SK-N-SH (cell line): ENCODE data around the gene SLC25A28. TPM values are rescaled to one million over a fixed set of nuclear protein-coding genes. Genes with fewer than 3 reads are reported as not detected.

Experiments
- CTCF ChIA-PET: fragments of 300-600, 350-600 bp; formaldehyde crosslinking; extraction: SDS; loops from one replicate; lab custom pipeline; 2021; lab: Yijun Ruan, JAX
- POLR2A ChIA-PET: fragments of 350-600 bp; sonication (Branson Sonifier 250); formaldehyde crosslinking; extraction: SDS; loops from one replicate; lab custom pipeline; 2020; ENCODE audit warnings: antibody characterized with exemption, inconsistent platforms; lab: Yijun Ruan, JAX
- DNase-seq: peaks from one replicate; pipeline ENCODE4 v3.0.0; 2012
- H2AFZ ChIP-seq: fragments of 200-600 bp; sonication (generic); 2 replicates; pipeline ENCODE4 v1.8.1; 2016; ENCODE audit warnings: antibody characterized with exemption, mild to moderate bottlenecking, low read depth
- H3F3A ChIP-seq: fragments of 200-600 bp; sonication (generic); replicated peaks from 2 replicates; pipeline ENCODE3; 2016; ENCODE audit warnings: antibody characterized with exemption, mild to moderate bottlenecking; ENCODE audit not compliant: insufficient read depth
- H3K27ac ChIP-seq, 2 experiments: fragments of 200-500 bp in 1 of 2; fragments of 200-600 bp in 1 of 2; sonication (Bioruptor generic) in 1 of 2; sonication (generic), shearing (Covaris generic) in 1 of 2; 2 replicates each; pipeline versions ENCODE4 v1.5.1 to v1.6.1; 2014 to 2016; ENCODE audit warnings: low read depth in 2 of 2, inconsistent platforms in 1 of 2, low read length in 1 of 2, mild to moderate bottlenecking in 1 of 2, mixed read lengths in 1 of 2
- H3K27me3 ChIP-seq: fragments of 200-600 bp; sonication (generic), shearing (Covaris generic); 2 replicates; pipeline ENCODE4 v1.6.1; 2016; ENCODE audit warnings: mixed run types; ENCODE audit not compliant: insufficient read depth
- H3K36me3 ChIP-seq, 2 experiments: fragments of 200-500 bp in 1 of 2; fragments of 200-600 bp in 1 of 2; sonication (Bioruptor generic) in 1 of 2; sonication (generic) in 1 of 2; replicated peaks in 1 of 2; 2 replicates each; pipeline versions ENCODE3 to v1.5.1; 2014 to 2016; ENCODE audit warnings: low read length in 1 of 2, mild to moderate bottlenecking in 1 of 2; ENCODE audit not compliant: insufficient read depth in 2 of 2, control insufficient read depth in 1 of 2
- H3K4me1 ChIP-seq, 2 experiments: fragments of 200-500 bp in 1 of 2; fragments of 200-600 bp in 1 of 2; sonication (Bioruptor generic) in 1 of 2; sonication (generic), shearing (Covaris generic) in 1 of 2; 2 replicates each; pipeline versions ENCODE4 v1.5.1 to v1.6.1; 2014 to 2016; ENCODE audit warnings: low read depth in 1 of 2, low read length in 1 of 2, mixed run types in 1 of 2; ENCODE audit not compliant: insufficient read depth in 2 of 2, control insufficient read depth in 1 of 2
- H3K4me2 ChIP-seq: fragments of 200-600 bp; sonication (generic), shearing (Covaris generic); 2 replicates; pipeline ENCODE4 v1.6.1; 2017; ENCODE audit warnings: mixed run types
- H3K4me3 ChIP-seq, 2 experiments: fragments of 200-500 bp in 1 of 2; fragments of 200-600 bp in 1 of 2; sonication (Bioruptor generic) in 1 of 2; sonication (generic), shearing (Covaris generic) in 1 of 2; 2 replicates each; pipeline versions ENCODE4 v1.5.1 to v1.8.1; 2014 to 2016; ENCODE audit warnings: low read depth in 2 of 2, inconsistent platforms in 1 of 2, low read length in 1 of 2, mild to moderate bottlenecking in 1 of 2, mixed read lengths in 1 of 2, moderate library complexity in 1 of 2
- H3K79me2 ChIP-seq: fragments of 200-600 bp; sonication (generic); 2 replicates; pipeline ENCODE4 v1.8.1; 2017; ENCODE audit warnings: mild to moderate bottlenecking; ENCODE audit not compliant: insufficient read depth
- H3K9ac ChIP-seq: fragments of 200-600 bp; sonication (generic); 2 replicates; pipeline ENCODE4 v1.6.1; 2017; ENCODE audit warnings: mixed run types
- H3K9me2 ChIP-seq: fragments of 200-600 bp; sonication (generic); 2 replicates; pipeline ENCODE4 v1.6.1; 2017; ENCODE audit warnings: mixed run types
- H3K9me3 ChIP-seq: fragments of 200-600 bp; sonication (generic); 2 replicates; pipeline ENCODE4 v1.6.1; 2017; ENCODE audit warnings: mixed run types, mild to moderate bottlenecking, moderate library complexity
- H4K20me1 ChIP-seq: fragments of 200-600 bp; sonication (generic); 2 replicates; pipeline ENCODE4 v1.6.1; 2017; ENCODE audit warnings: mild to moderate bottlenecking, mixed run types; ENCODE audit not compliant: insufficient read depth
- CHD2 ChIP-seq: fragments of 150-350 bp; IDR thresholded peaks from 2 replicates; pipeline ENCODE4 v1.6.1; 2018; ENCODE audit warnings: low read length; ENCODE audit not compliant: partially characterized antibody
- EZH2phosphoT487 ChIP-seq: fragments of 200-600 bp; sonication (generic); IDR thresholded peaks from 2 replicates; pipeline ENCODE4 v1.6.1; 2017; ENCODE audit warnings: low read depth, mixed run types, mild to moderate bottlenecking, antibody characterized with exemption, moderate library complexity, borderline replicate concordance
- FOXJ3 ChIP-seq: sonication (generic); formaldehyde crosslinking; IDR thresholded peaks from 2 replicates; pipeline ENCODE4 v1.5.1; 2020; ENCODE audit warnings: mild to moderate bottlenecking, missing genetic modification reagents
- FOXM1 ChIP-seq: IDR thresholded peaks from 2 replicates; pipeline ENCODE4 v1.4.0; 2012; ENCODE audit warnings: low read depth, mild to moderate bottlenecking
- GATA2 ChIP-seq: sonication (generic); formaldehyde crosslinking; IDR thresholded peaks from 2 replicates; pipeline ENCODE4 v1.5.0; 2020; ENCODE audit warnings: mild to moderate bottlenecking, missing genetic modification reagents
- MXI1 ChIP-seq: IDR thresholded peaks from 2 replicates; pipeline ENCODE4 v1.6.1; 2012; ENCODE audit warnings: mild to moderate bottlenecking, low read depth, low read length, improper control_type of control experiment
- RAD21 ChIP-seq: IDR thresholded peaks from 2 replicates; pipeline ENCODE4 v1.6.1; 2012; ENCODE audit warnings: mild to moderate bottlenecking, low read length
- RXRA ChIP-seq: IDR thresholded peaks from 2 replicates; pipeline ENCODE4 v1.4.0; 2012; ENCODE audit warnings: low read depth, mild to moderate bottlenecking, borderline replicate concordance
- SIN3A ChIP-seq: IDR thresholded peaks from 2 replicates; pipeline ENCODE4 v1.6.1; 2012; ENCODE audit warnings: low read depth, mild to moderate bottlenecking, low read length, moderate library complexity, borderline replicate concordance
- SMC3 ChIP-seq: IDR thresholded peaks from 2 replicates; pipeline ENCODE4 v1.6.1; 2012; ENCODE audit warnings: low read depth, low read length, improper control_type of control experiment
- TAF1 ChIP-seq: IDR thresholded peaks from 2 replicates; pipeline ENCODE4 v1.6.1; 2012; ENCODE audit warnings: low read depth, mild to moderate bottlenecking, low read length, moderate library complexity, borderline replicate concordance
- TCF12 ChIP-seq: IDR thresholded peaks from 2 replicates; pipeline ENCODE4 v1.4.0; 2012
- TEAD4 ChIP-seq: IDR thresholded peaks from 2 replicates; pipeline ENCODE4 v1.4.0; 2012; ENCODE audit warnings: mild to moderate bottlenecking, borderline replicate concordance; ENCODE audit not compliant: insufficient read depth
- WGBS: methylation state at CpG from one replicate; pipeline ENCODE4 v1.1.6; 2017; ENCODE audit warnings: low lambda C conversion rate; 5-methylcytosine and 5-hydroxymethylcytosine counted together
- polyA plus RNA-seq, 3 experiments: library from polyadenylated mRNA; depleted of rRNA; stranded (reverse); fragments of >200 nt; gene quantifications; 2 replicates each; pipeline ENCODE4 v1.2.3, GENCODE V29; 2012
- TF ChIP-seq, protein P1 (sequence below): fragments of 150-350 bp; IDR thresholded peaks from 2 replicates; pipeline ENCODE4 v1.6.1; 2016; ENCODE audit warnings: mild to moderate bottlenecking, low read depth, low read length
- TF ChIP-seq, protein P2 (sequence below): fragments of 150-350 bp; IDR thresholded peaks from 2 replicates; pipeline ENCODE4 v1.6.1; 2017; ENCODE audit warnings: antibody characterized with exemption, low read length, low read depth, borderline replicate concordance
- TF ChIP-seq, protein P3 (sequence below): IDR thresholded peaks from 2 replicates; pipeline ENCODE4 v1.6.1; 2012; ENCODE audit warnings: mild to moderate bottlenecking, low read depth, low read length, moderate library complexity
- TF ChIP-seq, protein P4 (sequence below): IDR thresholded peaks from 2 replicates; pipeline ENCODE4 v1.4.0; 2012; ENCODE audit warnings: low read depth

Gene SLC25A28
- polyA plus RNA-seq, 1 of the 3 experiments (the other 2 are of a cell fraction) = 23.8 TPM

DNA sequence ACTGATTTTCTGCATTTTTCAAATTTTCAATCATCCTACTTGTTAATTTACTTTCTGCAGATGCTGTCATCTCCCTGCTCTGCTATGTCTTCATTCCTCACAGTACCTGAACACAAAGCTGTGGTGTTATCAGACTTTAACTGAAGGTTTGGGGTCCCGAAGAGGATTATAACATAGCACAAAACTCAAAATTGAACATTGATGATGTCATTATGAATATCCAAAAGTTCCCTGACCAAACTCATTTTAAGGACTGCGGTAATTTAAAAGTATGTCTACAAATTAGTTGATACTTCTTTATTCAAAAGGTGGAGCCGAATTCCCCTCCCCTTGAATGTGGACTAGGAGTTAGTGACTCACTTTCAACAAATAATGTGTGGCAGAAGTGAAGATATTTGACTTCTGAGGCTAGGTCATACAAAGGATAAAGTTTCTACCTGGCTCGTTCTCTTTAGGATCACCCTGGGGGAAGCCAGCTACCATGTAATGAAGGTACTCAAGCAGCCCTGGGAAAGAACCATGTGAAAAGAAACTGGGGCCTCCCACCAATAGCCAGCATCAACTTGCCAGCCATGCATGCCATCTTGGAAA, 32.7 kb upstream of the SLC25A28 start:
- no peaks in the 10 kb centered on the region for H3K9me2 ChIP-seq
- no peak for DNase-seq
- no peak overlapping the region for H3K9ac ChIP-seq
- no peak overlapping the region for H3K4me3 ChIP-seq
- POLR2A ChIA-PET = no interaction called here
- 76% methylated on average over 4 of the region's 4 CpGs for WGBS
- H3K36me3 ChIP-seq = no peaks in the 10 kb centered on the region
- no peaks in the 10 kb centered on the region for H3K27me3 ChIP-seq
- CTCF ChIA-PET = interaction anchor here (1.1 kb wide), 1 partner anchor 23 kb away, joined by 3 read pairs; no protein-coding TSS in a partner anchor
- H3K79me2 ChIP-seq = no peaks in the 10 kb centered on the region
- no peak overlapping the region for H3K4me2 ChIP-seq
- H2AFZ ChIP-seq = no peak overlapping the region
- no peaks in the 10 kb centered on the region; a peak in 1 of 4 replicates for H3K4me1 ChIP-seq
- no peak for TF ChIP-seq FOXJ3 (CRISPR knock-in tag)
- no peak for TF ChIP-seq TAF1
- no peak for TF ChIP-seq EZH2phosphoT487
- no peak for TF ChIP-seq FOXM1
- no peak for TF ChIP-seq TCF12
- TF ChIP-seq, protein P1, sequence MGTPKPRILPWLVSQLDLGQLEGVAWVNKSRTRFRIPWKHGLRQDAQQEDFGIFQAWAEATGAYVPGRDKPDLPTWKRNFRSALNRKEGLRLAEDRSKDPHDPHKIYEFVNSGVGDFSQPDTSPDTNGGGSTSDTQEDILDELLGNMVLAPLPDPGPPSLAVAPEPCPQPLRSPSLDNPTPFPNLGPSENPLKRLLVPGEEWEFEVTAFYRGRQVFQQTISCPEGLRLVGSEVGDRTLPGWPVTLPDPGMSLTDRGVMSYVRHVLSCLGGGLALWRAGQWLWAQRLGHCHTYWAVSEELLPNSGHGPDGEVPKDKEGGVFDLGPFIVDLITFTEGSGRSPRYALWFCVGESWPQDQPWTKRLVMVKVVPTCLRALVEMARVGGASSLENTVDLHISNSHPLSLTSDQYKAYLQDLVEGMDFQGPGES = no peak
- TF ChIP-seq TEAD4 = no peak
- TF ChIP-seq CHD2 = no peak
- TF ChIP-seq, protein P2, sequence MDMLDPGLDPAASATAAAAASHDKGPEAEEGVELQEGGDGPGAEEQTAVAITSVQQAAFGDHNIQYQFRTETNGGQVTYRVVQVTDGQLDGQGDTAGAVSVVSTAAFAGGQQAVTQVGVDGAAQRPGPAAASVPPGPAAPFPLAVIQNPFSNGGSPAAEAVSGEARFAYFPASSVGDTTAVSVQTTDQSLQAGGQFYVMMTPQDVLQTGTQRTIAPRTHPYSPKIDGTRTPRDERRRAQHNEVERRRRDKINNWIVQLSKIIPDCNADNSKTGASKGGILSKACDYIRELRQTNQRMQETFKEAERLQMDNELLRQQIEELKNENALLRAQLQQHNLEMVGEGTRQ = no peak
- TF ChIP-seq, protein P3, sequence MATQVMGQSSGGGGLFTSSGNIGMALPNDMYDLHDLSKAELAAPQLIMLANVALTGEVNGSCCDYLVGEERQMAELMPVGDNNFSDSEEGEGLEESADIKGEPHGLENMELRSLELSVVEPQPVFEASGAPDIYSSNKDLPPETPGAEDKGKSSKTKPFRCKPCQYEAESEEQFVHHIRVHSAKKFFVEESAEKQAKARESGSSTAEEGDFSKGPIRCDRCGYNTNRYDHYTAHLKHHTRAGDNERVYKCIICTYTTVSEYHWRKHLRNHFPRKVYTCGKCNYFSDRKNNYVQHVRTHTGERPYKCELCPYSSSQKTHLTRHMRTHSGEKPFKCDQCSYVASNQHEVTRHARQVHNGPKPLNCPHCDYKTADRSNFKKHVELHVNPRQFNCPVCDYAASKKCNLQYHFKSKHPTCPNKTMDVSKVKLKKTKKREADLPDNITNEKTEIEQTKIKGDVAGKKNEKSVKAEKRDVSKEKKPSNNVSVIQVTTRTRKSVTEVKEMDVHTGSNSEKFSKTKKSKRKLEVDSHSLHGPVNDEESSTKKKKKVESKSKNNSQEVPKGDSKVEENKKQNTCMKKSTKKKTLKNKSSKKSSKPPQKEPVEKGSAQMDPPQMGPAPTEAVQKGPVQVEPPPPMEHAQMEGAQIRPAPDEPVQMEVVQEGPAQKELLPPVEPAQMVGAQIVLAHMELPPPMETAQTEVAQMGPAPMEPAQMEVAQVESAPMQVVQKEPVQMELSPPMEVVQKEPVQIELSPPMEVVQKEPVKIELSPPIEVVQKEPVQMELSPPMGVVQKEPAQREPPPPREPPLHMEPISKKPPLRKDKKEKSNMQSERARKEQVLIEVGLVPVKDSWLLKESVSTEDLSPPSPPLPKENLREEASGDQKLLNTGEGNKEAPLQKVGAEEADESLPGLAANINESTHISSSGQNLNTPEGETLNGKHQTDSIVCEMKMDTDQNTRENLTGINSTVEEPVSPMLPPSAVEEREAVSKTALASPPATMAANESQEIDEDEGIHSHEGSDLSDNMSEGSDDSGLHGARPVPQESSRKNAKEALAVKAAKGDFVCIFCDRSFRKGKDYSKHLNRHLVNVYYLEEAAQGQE = no peak
- no peak for TF ChIP-seq MXI1
- no peak for TF ChIP-seq SMC3
- TF ChIP-seq, protein P4, sequence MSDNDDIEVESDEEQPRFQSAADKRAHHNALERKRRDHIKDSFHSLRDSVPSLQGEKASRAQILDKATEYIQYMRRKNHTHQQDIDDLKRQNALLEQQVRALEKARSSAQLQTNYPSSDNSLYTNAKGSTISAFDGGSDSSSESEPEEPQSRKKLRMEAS = no peak
- no peak for TF ChIP-seq GATA2 (CRISPR knock-in tag)
- no peak for TF ChIP-seq RAD21
- no peak for TF ChIP-seq SIN3A
- no peak for TF ChIP-seq RXRA
- no peaks in the 10 kb centered on the region for H4K20me1 ChIP-seq
- no peak overlapping the region for H3K27ac ChIP-seq
- no peaks in the 10 kb centered on the region for H3K9me3 ChIP-seq
- H3F3A ChIP-seq = no peaks in the 10 kb centered on the region
